DND-41 (cell line): ENCODE measurements around the gene NUMA1.

ENCODE experiments used
- ATAC-seq: fragments of 200-7000 bp; cut with Tn5 transposase; 3 replicates; pipeline ENCODE4 v1.9.1; 2021; ENCODE audit warnings: low read depth; ENCODE audit not compliant: insufficient read depth
- DNase-seq: peaks from one replicate; pipeline ENCODE4 v3.0.0-alpha.2; 2020
- H2AFZ ChIP-seq: 2 replicates; pipeline ENCODE4 v1.6.0; 2012; ENCODE audit warnings: low read depth, low read length
- H3K27ac ChIP-seq: 2 replicates; pipeline ENCODE4 v1.5.1; 2012; ENCODE audit warnings: low read length, inconsistent platforms
- H3K27me3 ChIP-seq: fragments of 200-600 bp; sonication (generic); 2 replicates; pipeline ENCODE4 v1.6.0; 2012; ENCODE audit warnings: low read length, mild to moderate bottlenecking, inconsistent platforms; ENCODE audit not compliant: insufficient read depth, poor library complexity
- H3K36me3 ChIP-seq: 2 replicates; pipeline ENCODE4 v1.5.1; 2012; ENCODE audit warnings: low read length, inconsistent platforms; ENCODE audit not compliant: insufficient read depth
- H3K4me1 ChIP-seq: 2 replicates; pipeline ENCODE4 v1.5.1; 2012; ENCODE audit warnings: mild to moderate bottlenecking, low read length; ENCODE audit not compliant: insufficient read depth
- H3K4me2 ChIP-seq: 2 replicates; pipeline ENCODE4 v1.6.0; 2012; ENCODE audit warnings: mild to moderate bottlenecking, moderate library complexity, low read length, inconsistent platforms; ENCODE audit not compliant: insufficient read depth
- H3K4me3 ChIP-seq, 2 experiments: fragments of 200-600 bp in 1 of 2; shearing (Covaris generic) in 1 of 2; 2 replicates each; pipeline ENCODE4 v1.5.1; 2012 to 2016; ENCODE audit warnings: inconsistent platforms in 2 of 2, low read length in 2 of 2, mild to moderate bottlenecking in 2 of 2, low read depth in 1 of 2, moderate library complexity in 1 of 2
- H3K79me2 ChIP-seq: 2 replicates; pipeline ENCODE4 v1.6.0; 2012; ENCODE audit warnings: low read length, inconsistent platforms; ENCODE audit not compliant: insufficient read depth
- H3K9ac ChIP-seq: 2 replicates; pipeline ENCODE4 v1.6.0; 2012; ENCODE audit warnings: low read depth, mild to moderate bottlenecking, inconsistent platforms, low read length, moderate library complexity
- H3K9me3 ChIP-seq: 2 replicates; pipeline ENCODE4 v1.5.1; 2012; ENCODE audit warnings: low read length, moderate library complexity, mild to moderate bottlenecking, inconsistent platforms; ENCODE audit not compliant: insufficient read depth, severe bottlenecking
- H4K20me1 ChIP-seq: 2 replicates; pipeline ENCODE4 v1.6.0; 2012; ENCODE audit warnings: low read length; ENCODE audit not compliant: insufficient read depth
- CTCF ChIP-seq: IDR thresholded peaks from 2 replicates; pipeline ENCODE4 v1.5.1; 2012; ENCODE audit warnings: borderline replicate concordance, low read length, moderate library complexity, mild to moderate bottlenecking; ENCODE audit not compliant: poor library complexity, severe bottlenecking; ENCODE audit errors: extremely low read depth
- EZH2 ChIP-seq: IDR thresholded peaks from 3 replicates; pipeline ENCODE4 v1.6.1; 2012; ENCODE audit warnings: borderline replicate concordance, low read depth, mild to moderate bottlenecking, moderate library complexity, low read length, inconsistent platforms; ENCODE audit not compliant: severe bottlenecking

The NUMA1 gene

GRCh38 chr11:72009156-72009555 is 71.2 kb downstream of the NUMA1 start:
- Histone ChIP-seq H3K4me1 (no peaks in the 10 kb centered on the region), H3K79me2 (no peaks in the 10 kb centered on the region), H3K36me3 (peaks cover 99% of the 10 kb centered on the region), H3K4me3 (no peak overlapping the region), H3K4me2 (no peak overlapping the region), H3K9ac (no peak overlapping the region), H3K9me3 (no peaks in the 10 kb centered on the region), H3K27me3 (no peaks in the 10 kb centered on the region), H2AFZ (no peak overlapping the region), H3K27ac (no peak overlapping the region), H4K20me1 (peaks cover 59% of the 10 kb centered on the region)
- TF ChIP-seq EZH2: no peak
- TF ChIP-seq CTCF: no peak
- DNase-seq (no peak), ATAC-seq (no peak)

- Histone ChIP-seq H3K9ac (no peak overlapping the region), H3K4me3 (no peak overlapping the region), H3K9me3 (no peaks in the 10 kb centered on the region), H3K27me3 (no peaks in the 10 kb centered on the region), H3K27ac (no peak overlapping the region), H3K36me3 (peaks cover 99% of the 10 kb centered on the region), H3K79me2 (no peaks in the 10 kb centered on the region), H2AFZ (no peak overlapping the region), H3K4me1 (no peaks in the 10 kb centered on the region), H3K4me2 (no peak overlapping the region), H4K20me1 (peaks cover 59% of the 10 kb centered on the region)
- ATAC-seq: no peak
- TF ChIP-seq CTCF (no peak), EZH2 (no peak)
- no peak for DNase-seq
Observed at GRCh38 chr11:72008728-72009127, 71.6 kb downstream of the NUMA1 start.

GRCh38 chr11:72007587-72007986 is 72.8 kb downstream of the NUMA1 start:
- Histone ChIP-seq H4K20me1 (peaks cover 48% of the 10 kb centered on the region), H3K4me2 (no peak overlapping the region), H3K4me1 (no peaks in the 10 kb centered on the region), H2AFZ (no peak overlapping the region), H3K9me3 (no peaks in the 10 kb centered on the region), H3K9ac (no peak overlapping the region), H3K27ac (no peak overlapping the region), H3K36me3 (peaks cover 99% of the 10 kb centered on the region), H3K4me3 (no peak overlapping the region), H3K79me2 (no peaks in the 10 kb centered on the region), H3K27me3 (no peaks in the 10 kb centered on the region)
- no peak for TF ChIP-seq EZH2
- TF ChIP-seq CTCF: no peak
- ATAC-seq: no peak
- no peak for DNase-seq

- Histone ChIP-seq H3K27ac (no peak overlapping the region), H3K79me2 (no peaks in the 10 kb centered on the region), H3K9me3 (no peaks in the 10 kb centered on the region), H3K4me1 (no peaks in the 10 kb centered on the region), H3K9ac (no peak overlapping the region), H3K36me3 (peaks cover 99% of the 10 kb centered on the region), H3K4me2 (no peak overlapping the region), H2AFZ (no peak overlapping the region), H3K4me3 (no peak overlapping the region), H3K27me3 (no peaks in the 10 kb centered on the region), H4K20me1 (peaks cover 43% of the 10 kb centered on the region)
- TF ChIP-seq EZH2 (no peak), CTCF (no peak)
- ATAC-seq (no peak), DNase-seq (no peak)
Observed at GRCh38 chr11:72007089-72007476, 73.3 kb downstream of the NUMA1 start.
